Measurements from ENCODE around the gene THSD1. TPM values are rescaled to one million over a fixed set of nuclear protein-coding genes. Genes with fewer than 3 reads are reported as not detected.

The THSD1 gene
- total and polyA plus RNA-seq, 10 of the 15 experiments (the other 5 are each of a cell fraction or from before 2014, with no cell fraction given) = 0.03 to 0.20 (median 0.13) TPM; not detected in 2

GRCh38 chr13:52452470-52452869 is 46.5 kb upstream of the THSD1 start:
- no peak overlapping the region for H3K4me2 ChIP-seq (ENCODE audit: control insufficient read depth, insufficient read depth)
- H3K27me3 ChIP-seq (replicated peaks in 1 of 2; ENCODE audit: control insufficient read depth in 2 of 2, insufficient read depth in 2 of 2, low read length in 1 of 2) = no peaks in the 10 kb centered on the region
- no peaks in the 10 kb centered on the region; the same call in 2 of the 3 replicates for H3K9me3 ChIP-seq (replicated peaks; ENCODE audit: control insufficient read depth, insufficient read depth, low read length)
- CTCF ChIA-PET = interaction anchor here (0.7 to 1.6 kb wide), 3 partner anchors 11 to 109 kb away, joined by 3 to 11 read pairs (median 3); no protein-coding TSS in a partner anchor
- POLR2A ChIA-PET = no interaction called here
- BruUV-seq (replicated peaks) = no TSS peak
- peaks cover 14% of the 10 kb centered on the region for H3K4me1 ChIP-seq (ENCODE audit: control insufficient read depth, insufficient read depth, low read length)
- H2AFZ ChIP-seq (ENCODE audit: control insufficient read depth, low read depth, low read length) = no peak overlapping the region
- FAIRE-seq (no peak), DNase-seq (ENCODE audit: low read depth, low spot score) (no peak), ATAC-seq (no peak)
- 98% methylated on average over 2 of the region's 2 CpGs for WGBS (ENCODE audit: insufficient coverage, insufficient replicate concordance, low lambda C conversion rate, missing lambda C conversion rate)
- no peak overlapping the region for H3K27ac ChIP-seq (ENCODE audit: control insufficient read depth, insufficient read depth)
- no peak overlapping the region for H3K4me3 ChIP-seq
- peaks cover 2% of the 10 kb centered on the region; the same call in 1 of the 2 replicates for H4K20me1 ChIP-seq (ENCODE audit: control insufficient read depth, insufficient read depth)
- SMC1A ChIA-PET (ENCODE audit: uncharacterized antibody, unreplicated experiment) = interaction anchor here (1.0 to 6.1 kb wide), 4 partner anchors 24 to 109 kb away, joined by 3 to 46 read pairs (median 4); no protein-coding TSS in a partner anchor
- H3K36me3 ChIP-seq (ENCODE audit: control insufficient read depth in 2 of 2, insufficient read depth in 2 of 2, low read length in 1 of 2) = no peaks in the 10 kb centered on the region
- RAD21 ChIA-PET (ENCODE audit: unreplicated experiment) = no interaction called here
- in situ Hi-C loops (cut with MboI) (loop anchor here (10.0 kb wide), 2 partner anchors 202 to 438 kb away; partner anchors contain the start of genes ALG11, ATP7B and SUGT1), intact Hi-C loops (cut with micrococcal nuclease; ENCODE audit: unreplicated experiment) (loop anchor here (5.0 to 10.0 kb wide), 4 partner anchors 200 to 638 kb away; partner anchors contain the start of genes ALG11, ATP7B and SUGT1)
- no peak overlapping the region for H3K9ac ChIP-seq (ENCODE audit: control insufficient read depth, insufficient read depth, low read length)
- H3K79me2 ChIP-seq (ENCODE audit: control insufficient read depth, insufficient read depth, low read length) = peaks cover 46% of the 10 kb centered on the region
- TF ChIP-seq NRF1 (conservative IDR thresholded peaks at IDR 0.05; ENCODE audit: low read depth, low read length) = no peak
- TF ChIP-seq ZNF274 (IDR thresholded peaks at IDR 0.05; ENCODE audit: insufficient read depth, insufficient read length) = no peak
- TF ChIP-seq POLR2AphosphoS2 (IDR thresholded peaks at IDR 0.05; ENCODE audit: low read depth, low read length) = no peak
- TF ChIP-seq JUNB (IDR thresholded peaks at IDR 0.05) = no peak
- no peak for TF ChIP-seq YY1 (IDR thresholded peaks at IDR 0.05; ENCODE audit: low read depth, low read length)
- no peak for TF ChIP-seq ZBTB33 (IDR thresholded peaks at IDR 0.05)
- TF ChIP-seq CBFB (IDR thresholded peaks at IDR 0.05; ENCODE audit: low read depth) = no peak
- TF ChIP-seq SMARCA5 (IDR thresholded peaks at IDR 0.05) = no peak
- no peak for TF ChIP-seq RELB (IDR thresholded peaks at IDR 0.05; ENCODE audit: low read depth)
- TF ChIP-seq ZSCAN29 (IDR thresholded peaks at IDR 0.05) = no peak
- no peak for TF ChIP-seq EGR1 (IDR thresholded peaks at IDR 0.05; ENCODE audit: borderline replicate concordance in 1 of 2, low read depth in 2 of 2, low read length in 2 of 2)
- TF ChIP-seq REST (IDR thresholded peaks at IDR 0.05; ENCODE audit: low read depth, low read length) = no peak
- TF ChIP-seq SRF (IDR thresholded peaks at IDR 0.05; ENCODE audit: low read depth in 2 of 2, low read length in 2 of 2) = no peak
- TF ChIP-seq TARDBP (IDR thresholded peaks at IDR 0.05; ENCODE audit: borderline replicate concordance) = no peak
- no peak for TF ChIP-seq BCLAF1 (IDR thresholded peaks at IDR 0.05)
